H1 (cell line): ENCODE data around the gene SMAD1.

Source experiments
- EP300 ChIP-seq, 2 experiments: IDR thresholded peaks; 1 replicate in 1 of 2; 2 replicates in 1 of 2; pipeline ENCODE4 v1.6.1; 2011 to 2012; ENCODE audit warnings: low read depth in 2 of 2, low read length in 2 of 2, mild to moderate bottlenecking in 2 of 2, borderline replicate concordance in 1 of 2, inconsistent platforms in 1 of 2, moderate library complexity in 1 of 2
- JUN ChIP-seq: IDR thresholded peaks from 2 replicates; pipeline ENCODE4 v1.6.1; 2011; ENCODE audit warnings: low read depth, mild to moderate bottlenecking, improper control_type of control experiment, low read length
- SAP30 ChIP-seq: fragments of 300-600 bp; sonication (generic); IDR thresholded peaks from 2 replicates; pipeline ENCODE4 v1.7.1; 2012; ENCODE audit warnings: low read length, moderate library complexity, mild to moderate bottlenecking, inconsistent platforms; ENCODE audit not compliant: insufficient read depth, insufficient replicate concordance
- ZNF274 ChIP-seq: IDR thresholded peaks from 2 replicates; pipeline ENCODE4 v1.7.0; 2012; ENCODE audit warnings: low read length, borderline replicate concordance; ENCODE audit errors: extremely low read depth
- TF ChIP-seq, protein P1 (sequence below): IDR thresholded peaks from 2 replicates; pipeline ENCODE4 v1.6.1; 2011; ENCODE audit warnings: low read depth, mild to moderate bottlenecking, low read length; ENCODE audit not compliant: insufficient read depth
- TF ChIP-seq, protein P2 (sequence below), 3 experiments: IDR thresholded peaks; 1 replicate in 2 of 3; 2 replicates in 1 of 3; pipeline versions ENCODE4 v1.5.1 to v1.6.1; 2011; ENCODE audit warnings: low read length in 3 of 3, mild to moderate bottlenecking in 3 of 3, inconsistent platforms in 2 of 3, low read depth in 1 of 3, moderate library complexity in 1 of 3; ENCODE audit not compliant: insufficient read depth in 1 of 3; ENCODE audit errors: control extremely low read depth in 1 of 3

DNA sequence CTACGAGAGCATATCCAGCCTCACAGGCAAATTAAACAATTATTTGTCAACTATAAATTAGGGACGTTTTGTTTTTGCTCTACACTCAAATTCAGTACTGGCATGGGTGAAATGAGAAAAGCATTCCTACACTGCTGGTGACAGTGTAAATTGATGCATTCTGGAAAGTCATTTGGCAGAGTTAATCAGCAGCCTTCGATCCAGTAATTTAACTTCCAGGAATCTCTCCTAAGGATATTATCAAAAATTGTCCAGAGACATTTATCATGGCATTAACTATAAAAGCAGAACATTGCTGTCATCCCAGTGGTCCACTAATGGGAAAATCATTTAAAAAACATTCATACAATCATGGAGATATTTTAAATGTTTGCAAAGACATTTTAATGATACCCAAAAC, 70.0 kb downstream of the SMAD1 start:
- TF ChIP-seq EP300 (IDR thresholded peaks at IDR 0.05; ENCODE audit: borderline replicate concordance in 1 of 2, low read depth in 2 of 2, low read length in 2 of 2) (no peak), SAP30 (no peak), JUN (no peak), ZNF274 (no peak)
- TF ChIP-seq, protein P1, sequence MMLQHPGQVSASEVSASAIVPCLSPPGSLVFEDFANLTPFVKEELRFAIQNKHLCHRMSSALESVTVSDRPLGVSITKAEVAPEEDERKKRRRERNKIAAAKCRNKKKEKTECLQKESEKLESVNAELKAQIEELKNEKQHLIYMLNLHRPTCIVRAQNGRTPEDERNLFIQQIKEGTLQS: no peak
- TF ChIP-seq, protein P2, sequence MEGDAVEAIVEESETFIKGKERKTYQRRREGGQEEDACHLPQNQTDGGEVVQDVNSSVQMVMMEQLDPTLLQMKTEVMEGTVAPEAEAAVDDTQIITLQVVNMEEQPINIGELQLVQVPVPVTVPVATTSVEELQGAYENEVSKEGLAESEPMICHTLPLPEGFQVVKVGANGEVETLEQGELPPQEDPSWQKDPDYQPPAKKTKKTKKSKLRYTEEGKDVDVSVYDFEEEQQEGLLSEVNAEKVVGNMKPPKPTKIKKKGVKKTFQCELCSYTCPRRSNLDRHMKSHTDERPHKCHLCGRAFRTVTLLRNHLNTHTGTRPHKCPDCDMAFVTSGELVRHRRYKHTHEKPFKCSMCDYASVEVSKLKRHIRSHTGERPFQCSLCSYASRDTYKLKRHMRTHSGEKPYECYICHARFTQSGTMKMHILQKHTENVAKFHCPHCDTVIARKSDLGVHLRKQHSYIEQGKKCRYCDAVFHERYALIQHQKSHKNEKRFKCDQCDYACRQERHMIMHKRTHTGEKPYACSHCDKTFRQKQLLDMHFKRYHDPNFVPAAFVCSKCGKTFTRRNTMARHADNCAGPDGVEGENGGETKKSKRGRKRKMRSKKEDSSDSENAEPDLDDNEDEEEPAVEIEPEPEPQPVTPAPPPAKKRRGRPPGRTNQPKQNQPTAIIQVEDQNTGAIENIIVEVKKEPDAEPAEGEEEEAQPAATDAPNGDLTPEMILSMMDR (IDR thresholded peaks at IDR 0.05; ENCODE audit: control extremely low read depth in 1 of 3, insufficient read depth in 1 of 3, low read depth in 1 of 3, low read length in 3 of 3): no peak
